GM23248 (cell line): ENCODE data around the gene COL23A1.

Source experiments
- EZH2 ChIP-seq: fragments of 200-600 bp; sonication (generic); IDR thresholded peaks from 2 replicates; pipeline ENCODE4 v1.6.1; 2018; ENCODE audit warnings: antibody characterized with exemption, mild to moderate bottlenecking; ENCODE audit not compliant: insufficient read depth, poor library complexity, severe bottlenecking
- EZH2phosphoT487 ChIP-seq: fragments of 200-600 bp; sonication (generic); IDR thresholded peaks from 2 replicates; pipeline ENCODE4 v1.6.1; 2018; ENCODE audit warnings: antibody characterized with exemption, moderate library complexity, mild to moderate bottlenecking, low read depth; ENCODE audit not compliant: insufficient read depth

DNA sequence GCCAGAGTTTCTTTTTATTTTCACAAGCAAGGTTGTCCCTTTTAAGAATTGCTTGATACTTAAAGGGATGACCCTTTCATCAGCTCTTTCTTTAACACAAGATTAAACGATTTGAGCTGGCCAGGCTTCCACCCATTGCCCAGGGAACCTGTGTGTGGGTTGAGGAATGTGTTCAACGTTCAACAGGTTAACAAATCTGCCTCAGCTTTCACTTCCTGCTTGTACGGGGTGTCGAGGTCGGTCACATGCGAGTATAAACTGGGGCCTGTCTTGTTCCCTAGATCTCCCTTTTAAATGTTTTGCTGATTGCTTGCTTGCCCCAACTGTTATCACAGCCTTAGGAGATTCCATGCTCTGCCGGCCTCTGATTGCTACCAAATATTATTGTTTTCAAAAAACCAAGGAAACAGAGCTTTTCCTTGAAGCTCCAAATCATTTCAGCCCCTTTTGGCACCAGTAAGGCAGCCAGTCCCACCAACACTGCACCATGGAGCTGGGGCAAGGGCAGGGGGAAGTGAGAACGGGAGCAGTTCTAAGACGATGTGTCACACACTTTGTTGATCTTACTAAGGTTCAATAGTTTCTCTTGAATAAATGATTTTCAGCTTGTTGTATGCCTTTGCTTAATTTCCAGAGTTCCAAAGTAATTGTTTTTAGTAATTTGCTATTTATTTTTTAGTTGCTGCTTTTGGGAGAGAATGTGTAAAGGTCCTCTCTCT is 47.3 kb upstream of the COL23A1 start:
- TF ChIP-seq EZH2 (no peak), EZH2phosphoT487 (no peak)
